ENCODE data around the gene POU6F2.

The POU6F2 gene

GRCh38 chr7:39400836-39401235 is 423.1 kb downstream of the POU6F2 start:
- H3K9me2 ChIP-seq (replicated peaks; ENCODE audit: insufficient read depth, low read length), result no peaks in the 10 kb centered on the region
- no peak overlapping the region for H3K27ac ChIP-seq (ENCODE audit: low read length)
- H2AFZ ChIP-seq (ENCODE audit: low read length), result no peak overlapping the region
- no peaks in the 10 kb centered on the region for H3K79me2 ChIP-seq (ENCODE audit: low read length)
- H3K9ac ChIP-seq (ENCODE audit: low read length), result no peak overlapping the region
- H4K20me1 ChIP-seq (ENCODE audit: insufficient read depth, low read length), result no peaks in the 10 kb centered on the region
- no peak for TF ChIP-seq EZH2phosphoT487 (IDR thresholded peaks at IDR 0.05; ENCODE audit: low read length)
- no peak for TF ChIP-seq CTCF (IDR thresholded peaks at IDR 0.05; ENCODE audit: low read length)
- TF ChIP-seq EZH2 (optimal IDR thresholded peaks at IDR 0.05; ENCODE audit: low read depth, low read length), result no peak
- DNase-seq, result no peak
- H3K4me2 ChIP-seq (ENCODE audit: low read depth, low read length), result no peak overlapping the region
- no peaks in the 10 kb centered on the region for H3K9me3 ChIP-seq (replicated peaks; ENCODE audit: insufficient read depth, low read length)
- H3K4me1 ChIP-seq (ENCODE audit: low read length), result no peaks in the 10 kb centered on the region
- H3K4me3 ChIP-seq (ENCODE audit: low read length), result no peak overlapping the region
- H3K27me3 ChIP-seq (replicated peaks; ENCODE audit: insufficient read depth, low read length), result no peaks in the 10 kb centered on the region
- H3K36me3 ChIP-seq (replicated peaks; ENCODE audit: insufficient read depth, low read length), result no peaks in the 10 kb centered on the region
- H3F3A ChIP-seq (ENCODE audit: insufficient read depth, low read length), result no peaks in the 10 kb centered on the region

- Histone ChIP-seq H3K9me2 (replicated peaks; ENCODE audit: insufficient read depth, low read length) (no peaks in the 10 kb centered on the region), H3K4me3 (ENCODE audit: low read length) (no peak overlapping the region)
- TF ChIP-seq EZH2phosphoT487 (IDR thresholded peaks at IDR 0.05; ENCODE audit: low read length), result no peak
- no peak for TF ChIP-seq EZH2 (optimal IDR thresholded peaks at IDR 0.05; ENCODE audit: low read depth, low read length)
- TF ChIP-seq CTCF (IDR thresholded peaks at IDR 0.05; ENCODE audit: low read length), result no peak
Observed at GRCh38 chr7:39402034-39402433, 424.3 kb downstream of the POU6F2 start.

GRCh38 chr7:39404907-39405306 is 427.2 kb downstream of the POU6F2 start:
- H2AFZ ChIP-seq (ENCODE audit: low read length), result no peak overlapping the region
- no peaks in the 10 kb centered on the region for H3K9me2 ChIP-seq (replicated peaks; ENCODE audit: insufficient read depth, low read length)
- H4K20me1 ChIP-seq (ENCODE audit: insufficient read depth, low read length), result no peaks in the 10 kb centered on the region
- no peaks in the 10 kb centered on the region for H3K79me2 ChIP-seq (ENCODE audit: low read length)
- H3K27me3 ChIP-seq (replicated peaks; ENCODE audit: insufficient read depth, low read length), result no peaks in the 10 kb centered on the region
- no peaks in the 10 kb centered on the region for H3F3A ChIP-seq (ENCODE audit: insufficient read depth, low read length)
- TF ChIP-seq CTCF (IDR thresholded peaks at IDR 0.05; ENCODE audit: low read length) (no peak), EZH2 (optimal IDR thresholded peaks at IDR 0.05; ENCODE audit: low read depth, low read length) (no peak), EZH2phosphoT487 (IDR thresholded peaks at IDR 0.05; ENCODE audit: low read length) (no peak)
- H3K36me3 ChIP-seq (replicated peaks; ENCODE audit: insufficient read depth, low read length), result no peaks in the 10 kb centered on the region
- no peak overlapping the region for H3K4me2 ChIP-seq (ENCODE audit: low read depth, low read length)
- H3K9ac ChIP-seq (ENCODE audit: low read length), result no peak overlapping the region
- H3K4me1 ChIP-seq (ENCODE audit: low read length), result no peaks in the 10 kb centered on the region
- no peaks in the 10 kb centered on the region for H3K9me3 ChIP-seq (replicated peaks; ENCODE audit: insufficient read depth, low read length)
- no peak for DNase-seq
- no peak overlapping the region for H3K27ac ChIP-seq (ENCODE audit: low read length)
- H3K4me3 ChIP-seq (ENCODE audit: low read length), result no peak overlapping the region

More at GRCh38 chr7:39402034-39402433, 424.3 kb downstream of the POU6F2 start:
- Histone ChIP-seq H2AFZ (ENCODE audit: low read length) (no peak overlapping the region), H3K79me2 (ENCODE audit: low read length) (no peaks in the 10 kb centered on the region), H3K27me3 (replicated peaks; ENCODE audit: insufficient read depth, low read length) (no peaks in the 10 kb centered on the region), H3F3A (ENCODE audit: insufficient read depth, low read length) (no peaks in the 10 kb centered on the region), H4K20me1 (ENCODE audit: insufficient read depth, low read length) (no peaks in the 10 kb centered on the region), H3K27ac (ENCODE audit: low read length) (no peak overlapping the region), H3K36me3 (replicated peaks; ENCODE audit: insufficient read depth, low read length) (no peaks in the 10 kb centered on the region), H3K4me2 (ENCODE audit: low read depth, low read length) (no peak overlapping the region), H3K9me3 (replicated peaks; ENCODE audit: insufficient read depth, low read length) (no peaks in the 10 kb centered on the region), H3K9ac (ENCODE audit: low read length) (no peak overlapping the region), H3K4me1 (ENCODE audit: low read length) (no peaks in the 10 kb centered on the region)
- no peak for DNase-seq
